H9 (cell line): Measurements from ENCODE around the gene ZNF350. TPM values are rescaled to one million over a fixed set of nuclear protein-coding genes. Genes with fewer than 3 reads are reported as not detected.

Source experiments
- DNase-seq: peaks from one replicate; pipeline ENCODE4 v3.0.0-alpha.2; 2017
- H2AFZ ChIP-seq: one replicate; pipeline ENCODE4 v1.6.1; 2013; ENCODE audit warnings: mild to moderate bottlenecking, low read length, control low read depth, moderate library complexity
- H2AK5ac ChIP-seq: 2 replicates; pipeline ENCODE4 v1.6.1; 2013; ENCODE audit warnings: low read length, control low read depth, mixed read lengths; ENCODE audit not compliant: insufficient read length
- H2BK120ac ChIP-seq: one replicate; pipeline ENCODE4 v1.6.1; 2013; ENCODE audit warnings: low read depth, mild to moderate bottlenecking, low read length, control low read depth, inconsistent platforms; ENCODE audit not compliant: poor library complexity, severe bottlenecking
- H2BK12ac ChIP-seq: 2 replicates; pipeline ENCODE4 v1.6.1; 2013; ENCODE audit warnings: low read length, control low read depth, mixed read lengths, low read depth; ENCODE audit not compliant: insufficient read length
- H2BK15ac ChIP-seq: 2 replicates; pipeline ENCODE4 v1.6.1; 2013; ENCODE audit warnings: low read depth, low read length, control low read depth
- H2BK20ac ChIP-seq: one replicate; pipeline ENCODE4 v1.6.1; 2013; ENCODE audit warnings: low read depth, mild to moderate bottlenecking, low read length, control low read depth, inconsistent platforms; ENCODE audit not compliant: poor library complexity, severe bottlenecking
- H2BK5ac ChIP-seq: 2 replicates; pipeline ENCODE4 v1.6.1; 2013; ENCODE audit warnings: low read length, control low read depth, mixed read lengths; ENCODE audit not compliant: insufficient read length
- H3K14ac ChIP-seq: 2 replicates; pipeline ENCODE4 v1.6.1; 2013; ENCODE audit warnings: low read length, control low read depth; ENCODE audit not compliant: insufficient read depth
- H3K18ac ChIP-seq: 2 replicates; pipeline ENCODE4 v1.6.1; 2013; ENCODE audit warnings: low read depth, mild to moderate bottlenecking, mixed read lengths, low read length, control low read depth; ENCODE audit not compliant: insufficient read length
- H3K23ac ChIP-seq: 2 replicates; pipeline ENCODE4 v1.6.1; 2013; ENCODE audit warnings: low read length, control low read depth, mixed read lengths, low read depth; ENCODE audit not compliant: insufficient read length
- H3K23me2 ChIP-seq: 2 replicates; pipeline ENCODE4 v1.6.1; 2013; ENCODE audit warnings: low read depth, mild to moderate bottlenecking, mixed read lengths, low read length, control low read depth; ENCODE audit not compliant: insufficient read length, poor library complexity, severe bottlenecking
- H3K27ac ChIP-seq: 2 replicates; pipeline ENCODE4 v1.5.1; 2013; ENCODE audit warnings: low read length, control low read depth, mixed read lengths, low read depth; ENCODE audit not compliant: insufficient read length
- H3K27me3 ChIP-seq: 2 replicates; pipeline ENCODE4 v1.6.1; 2013; ENCODE audit warnings: low read length, control low read depth, inconsistent platforms; ENCODE audit not compliant: insufficient read depth
- H3K4ac ChIP-seq: 2 replicates; pipeline ENCODE4 v1.6.1; 2013; ENCODE audit warnings: low read depth, mild to moderate bottlenecking, control low read depth, inconsistent platforms, low read length, moderate library complexity
- H3K4me1 ChIP-seq: 2 replicates; pipeline ENCODE4 v1.6.1; 2013; ENCODE audit warnings: low read length, control low read depth, inconsistent platforms; ENCODE audit not compliant: insufficient read depth
- H3K4me2 ChIP-seq: 2 replicates; pipeline ENCODE4 v1.6.1; 2013; ENCODE audit warnings: low read length, control low read depth, mixed read lengths; ENCODE audit not compliant: insufficient read length, insufficient read depth
- H3K56ac ChIP-seq: 2 replicates; pipeline ENCODE4 v1.6.1; 2013; ENCODE audit warnings: low read depth, mild to moderate bottlenecking, mixed read lengths, low read length, control low read depth; ENCODE audit not compliant: insufficient read length
- H3K79me1 ChIP-seq: 2 replicates; pipeline ENCODE4 v1.6.1; 2013; ENCODE audit warnings: low read depth, mild to moderate bottlenecking, moderate library complexity, low read length, control low read depth, inconsistent platforms; ENCODE audit not compliant: insufficient read depth, poor library complexity, severe bottlenecking
- H3K79me2 ChIP-seq: 2 replicates; pipeline ENCODE4 v1.6.1; 2013; ENCODE audit warnings: low read length, control low read depth, inconsistent platforms; ENCODE audit not compliant: insufficient read depth
- H3K9ac ChIP-seq: 2 replicates; pipeline ENCODE4 v1.6.1; 2013; ENCODE audit warnings: low read length, control low read depth, mixed read lengths; ENCODE audit not compliant: insufficient read length; ENCODE audit errors: extremely low read depth
- H3K9me3 ChIP-seq: one replicate; pipeline ENCODE4 v1.6.1; 2013; ENCODE audit warnings: low read depth, low read length, inconsistent platforms; ENCODE audit not compliant: control insufficient read depth
- H3T11ph ChIP-seq: one replicate; pipeline ENCODE4 v1.6.1; 2013; ENCODE audit warnings: mild to moderate bottlenecking, low read length, control low read depth, inconsistent platforms
- H4K20me1 ChIP-seq: one replicate; pipeline ENCODE4 v1.6.1; 2013; ENCODE audit not compliant: control insufficient read depth, insufficient read length, insufficient read depth
- H4K5ac ChIP-seq: 2 replicates; pipeline ENCODE4 v1.6.1; 2013; ENCODE audit warnings: low read depth, mild to moderate bottlenecking, mixed read lengths, low read length, control low read depth; ENCODE audit not compliant: insufficient read length
- H4K8ac ChIP-seq: replicated peaks from 2 replicates; pipeline ENCODE4 v1.6.1; 2013; ENCODE audit warnings: low read length, control low read depth, mixed read lengths, low read depth; ENCODE audit not compliant: insufficient read length
- H4K91ac ChIP-seq: 2 replicates; pipeline ENCODE4 v1.6.1; 2013; ENCODE audit warnings: low read depth, mild to moderate bottlenecking, moderate library complexity, mixed read lengths, low read length, control low read depth; ENCODE audit not compliant: insufficient read length
- H3K27ac Mint-ChIP-seq, 3 experiments: 2 replicates in 2 of 3; 3 replicates in 1 of 3; pipeline ENCODE4 v1.8.0; 2020 to 2021; ENCODE audit warnings: mixed read lengths in 3 of 3, mild to moderate bottlenecking in 1 of 3, moderate library complexity in 1 of 3
- H3K27me3 Mint-ChIP-seq: 2 replicates; pipeline ENCODE4 v1.8.0; 2021; ENCODE audit warnings: low read depth, mild to moderate bottlenecking, moderate library complexity, mixed read lengths
- H3K36me3 Mint-ChIP-seq, 3 experiments: 2 replicates in 2 of 3; 3 replicates in 1 of 3; pipeline ENCODE4 v1.8.0; 2020 to 2021; ENCODE audit warnings: low read depth in 3 of 3, mixed read lengths in 3 of 3; ENCODE audit not compliant: insufficient read depth in 1 of 3
- H3K4me1 Mint-ChIP-seq, 2 experiments: 2 replicates each; pipeline ENCODE4 v1.8.0; 2020; ENCODE audit warnings: mixed read lengths in 2 of 2
- H3K4me3 Mint-ChIP-seq, 2 experiments: 2 replicates in 1 of 2; 3 replicates in 1 of 2; pipeline ENCODE4 v1.8.0; 2020 to 2021; ENCODE audit warnings: mild to moderate bottlenecking in 2 of 2, mixed read lengths in 2 of 2, moderate library complexity in 1 of 2
- H3K9me3 Mint-ChIP-seq, 2 experiments: 2 replicates in 1 of 2; 3 replicates in 1 of 2; pipeline ENCODE4 v1.8.0; 2020; ENCODE audit warnings: mild to moderate bottlenecking in 2 of 2, mixed read lengths in 2 of 2, moderate library complexity in 1 of 2
- CTCF ChIP-seq: fragments of 200-600 bp; sonication (generic); conservative IDR thresholded peaks from 3 replicates; pipeline ENCODE4 v1.8.0; 2021; ENCODE audit warnings: antibody characterized with exemption, mild to moderate bottlenecking
- WGBS: extraction: QIAGEN DNeasy Blood & Tissue Kit; methylation state at CpG from one replicate; pipeline ENCODE4 v1.1.7; 2013; ENCODE audit warnings: missing lambda C conversion rate, low lambda C conversion rate, mixed read lengths; ENCODE audit not compliant: insufficient read length; ENCODE audit errors: extremely low coverage; 5-methylcytosine and 5-hydroxymethylcytosine counted together
- total RNA-seq: library from RNA; stranded (reverse); gene quantifications from 2 replicates; pipeline ENCODE4 v1.2.1, GENCODE V29; 2021

Gene ZNF350
- total RNA-seq, 1 experiment from 2014 or later: 12.9 TPM

DNA sequence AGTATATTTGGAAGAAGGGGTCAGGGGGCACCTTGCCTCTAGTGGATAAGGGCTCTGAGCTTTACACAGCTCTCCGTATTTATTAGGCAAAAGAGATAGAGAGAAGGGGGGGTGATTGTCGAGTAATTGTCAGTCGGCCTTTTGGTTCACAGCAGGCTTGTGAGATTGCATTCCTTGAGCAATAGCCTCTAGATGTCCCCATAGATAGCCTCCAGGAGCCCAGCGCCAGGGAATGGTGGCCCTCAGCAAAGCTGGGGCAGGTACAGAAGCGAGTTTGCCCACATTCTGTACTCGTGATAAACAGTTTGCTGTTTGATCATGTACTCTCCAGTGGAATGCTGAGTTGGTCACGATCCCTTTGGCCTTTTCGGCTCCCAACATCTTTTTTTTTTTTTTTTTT lies 54.7 kb downstream of the ZNF350 start:
- no peak overlapping the region for H3K4ac ChIP-seq
- H4K5ac ChIP-seq: no peak overlapping the region
- no peak overlapping the region for H2BK12ac ChIP-seq
- WGBS: no CpG with 5 or more reads among the region's 8 CpGs
- H3K4me1 Mint-ChIP-seq: peaks cover 12 to 13% of the 10 kb centered on the region in 2 experiments
- H3K27me3 ChIP-seq: no peaks in the 10 kb centered on the region
- no peak overlapping the region for H3K4me2 ChIP-seq
- no peak overlapping the region for H3K4me3 Mint-ChIP-seq
- no peak overlapping the region for H3K27ac ChIP-seq
- H3K27me3 Mint-ChIP-seq: no peaks in the 10 kb centered on the region
- H3K4me1 ChIP-seq: peaks cover 3% of the 10 kb centered on the region; the same call in 1 of the 2 replicates
- peaks cover 12% of the 10 kb centered on the region for H3K79me1 ChIP-seq
- H3K27ac Mint-ChIP-seq: peak overlapping the region in 1 of 3 experiments; percentile 12; a peak in 2 of 7 replicates
- H2BK20ac ChIP-seq: no peak overlapping the region
- peaks cover 74 to 89% (median 85%) of the 10 kb centered on the region in 3 experiments for H3K36me3 Mint-ChIP-seq
- no peak overlapping the region for H2AK5ac ChIP-seq
- H3K23me2 ChIP-seq: no peaks in the 10 kb centered on the region
- H3K9me3 ChIP-seq: peaks cover 23% of the 10 kb centered on the region
- H3K18ac ChIP-seq: no peak overlapping the region
- no peak for TF ChIP-seq CTCF
- H2BK120ac ChIP-seq: no peak overlapping the region
- H3K9me3 Mint-ChIP-seq: peaks cover 9 to 48% of the 10 kb centered on the region in 2 experiments
- H3K23ac ChIP-seq: no peak overlapping the region
- DNase-seq: no peak
- no peak overlapping the region for H2AFZ ChIP-seq
- H3K56ac ChIP-seq: no peak overlapping the region
- H3K79me2 ChIP-seq: peaks cover 11% of the 10 kb centered on the region
- no peaks in the 10 kb centered on the region for H4K20me1 ChIP-seq
- no peak overlapping the region for H3K9ac ChIP-seq
- no peak overlapping the region for H3K14ac ChIP-seq
- H2BK5ac ChIP-seq: no peak overlapping the region
- H3T11ph ChIP-seq: no peak overlapping the region
- H4K8ac ChIP-seq: no peak overlapping the region
- H2BK15ac ChIP-seq: no peak overlapping the region
- H4K91ac ChIP-seq: no peak overlapping the region
